Measurements from ENCODE around the gene PLTP.
A peak's percentile ranks its signal among the peaks of the same experiment; 100 is the strongest.
"Not testable (repeated sequence)": the region's sequence is repeated elsewhere in the genome, so short reads cannot be mapped to it uniquely, and the experiment has no call there.

Gene PLTP

GRCh38 chr20:45919542-45920399 lies 7.8 kb upstream of the PLTP start:
- no peak for DNase-seq

DNA sequence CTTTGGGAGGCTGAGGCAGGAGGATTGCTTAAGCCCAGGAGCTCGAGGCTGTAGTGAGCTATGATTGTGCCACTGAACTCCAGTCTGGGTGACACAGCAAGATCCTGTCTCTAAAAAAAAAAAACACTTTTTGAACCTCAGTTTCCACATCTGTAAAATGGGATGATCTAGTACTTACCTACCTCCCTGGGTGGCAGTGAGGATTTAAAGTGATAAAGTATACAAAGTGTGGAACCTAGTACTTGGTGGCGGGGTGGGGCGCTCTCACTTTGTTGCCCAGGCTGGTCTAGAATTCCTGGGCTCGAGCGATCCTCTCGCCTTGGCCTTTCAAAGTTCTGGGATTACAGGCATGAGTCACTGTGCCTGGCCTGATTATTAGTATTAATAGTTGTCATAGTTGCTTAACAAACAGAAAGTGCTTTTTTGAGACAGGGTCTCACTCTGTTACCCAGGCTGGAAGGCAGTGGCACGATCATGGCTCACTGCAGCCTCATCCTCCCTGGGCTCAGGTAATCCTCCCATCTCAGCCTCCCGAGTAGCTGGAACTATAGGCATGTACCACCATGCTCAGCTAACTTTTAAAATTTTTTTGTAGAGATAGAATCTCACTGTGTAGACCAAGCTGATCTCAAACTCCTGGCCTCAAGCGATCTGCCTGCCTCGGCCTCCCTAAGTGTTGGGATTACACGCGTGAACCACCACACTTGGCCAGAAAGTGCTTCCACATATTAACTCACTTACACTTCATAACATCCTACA lies 7.0 kb upstream of the PLTP start:
- DNase-seq, result no peak

DNA sequence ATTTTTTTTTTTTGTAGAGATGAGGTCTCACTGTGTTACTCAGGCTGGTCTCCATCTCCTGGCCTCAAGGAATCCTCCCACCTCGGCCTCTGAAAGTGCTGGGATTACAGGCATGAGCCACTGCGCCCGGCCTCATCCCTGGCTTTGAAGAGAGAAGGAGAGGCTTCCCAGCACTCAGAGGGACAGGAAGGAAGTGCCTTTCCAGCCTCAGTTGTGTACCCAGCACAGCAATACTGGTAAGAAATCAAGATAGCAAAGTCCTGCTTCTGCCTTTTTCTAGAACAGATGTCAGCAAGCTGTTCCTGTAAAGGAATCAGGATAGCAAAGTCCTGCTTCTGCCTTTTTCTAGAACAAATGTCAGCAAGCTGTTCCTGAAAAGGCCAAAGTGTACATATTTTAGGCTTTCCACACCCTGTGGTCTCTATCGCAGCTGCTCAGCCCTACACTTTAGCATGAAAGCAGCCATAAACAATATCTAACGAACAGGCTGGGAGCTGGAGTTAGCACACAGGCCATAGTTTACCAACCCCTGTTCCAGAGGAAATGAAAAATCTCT lies 6.3 kb upstream of the PLTP start:
- no peak for DNase-seq

GRCh38 chr20:45917790-45918141 lies 5.8 kb upstream of the PLTP start:
- DNase-seq, result no peak

GRCh38 chr20:45913116-45913515 lies 1.2 kb upstream of the PLTP start:
- no peak for DNase-seq

DNA sequence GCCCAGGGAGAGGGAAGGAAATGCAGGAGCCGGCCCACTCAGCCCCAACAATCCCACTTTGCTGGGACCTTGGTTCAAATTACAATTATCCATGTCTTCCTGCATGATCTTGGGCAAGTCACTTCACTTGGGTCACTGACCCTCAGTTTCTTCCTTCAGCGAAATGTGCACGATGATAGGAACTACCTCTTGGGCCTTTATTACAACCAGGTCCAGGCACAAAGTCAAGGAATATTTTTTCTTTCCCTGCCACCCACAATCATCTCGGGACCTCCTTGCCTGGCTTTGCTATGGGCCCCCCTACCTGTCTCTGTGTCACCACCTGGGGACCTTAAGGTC lies 358 bp upstream of the PLTP start:
- DNase-seq, result no peak

- peak; percentile 100 for DNase-seq
Measured at GRCh38 chr20:45910670-45911485, 1.1 kb downstream of the PLTP start.

GRCh38 chr20:45909817-45910669 lies 1.9 kb downstream of the PLTP start:
- DNase-seq, result no peak

DNA sequence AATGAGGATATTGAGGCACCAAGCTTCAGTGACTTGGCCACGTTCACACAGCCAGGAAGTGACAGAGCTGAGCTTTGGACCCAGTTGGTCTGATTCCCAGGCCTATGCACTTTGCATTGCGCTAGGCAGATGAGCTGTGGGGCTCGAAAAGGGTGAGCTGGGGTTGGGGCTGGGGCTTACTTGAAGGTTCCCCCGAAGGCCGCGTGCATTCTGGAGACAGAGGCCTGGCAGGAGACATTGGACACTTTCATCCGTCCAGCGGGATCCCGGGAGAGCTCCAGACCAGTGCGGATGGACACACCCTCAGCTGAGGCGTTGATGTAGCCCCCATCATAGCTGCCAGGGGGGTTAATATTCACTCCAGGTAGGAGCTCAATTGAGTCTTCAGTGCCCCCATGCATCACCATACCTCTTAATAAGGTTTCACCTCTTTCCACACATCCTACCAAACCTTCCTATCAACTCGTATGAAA lies 2.6 kb downstream of the PLTP start:
- DNase-seq, result no peak

- no peak for DNase-seq
Measured at GRCh38 chr20:45908084-45908483, 3.9 kb downstream of the PLTP start.

DNA sequence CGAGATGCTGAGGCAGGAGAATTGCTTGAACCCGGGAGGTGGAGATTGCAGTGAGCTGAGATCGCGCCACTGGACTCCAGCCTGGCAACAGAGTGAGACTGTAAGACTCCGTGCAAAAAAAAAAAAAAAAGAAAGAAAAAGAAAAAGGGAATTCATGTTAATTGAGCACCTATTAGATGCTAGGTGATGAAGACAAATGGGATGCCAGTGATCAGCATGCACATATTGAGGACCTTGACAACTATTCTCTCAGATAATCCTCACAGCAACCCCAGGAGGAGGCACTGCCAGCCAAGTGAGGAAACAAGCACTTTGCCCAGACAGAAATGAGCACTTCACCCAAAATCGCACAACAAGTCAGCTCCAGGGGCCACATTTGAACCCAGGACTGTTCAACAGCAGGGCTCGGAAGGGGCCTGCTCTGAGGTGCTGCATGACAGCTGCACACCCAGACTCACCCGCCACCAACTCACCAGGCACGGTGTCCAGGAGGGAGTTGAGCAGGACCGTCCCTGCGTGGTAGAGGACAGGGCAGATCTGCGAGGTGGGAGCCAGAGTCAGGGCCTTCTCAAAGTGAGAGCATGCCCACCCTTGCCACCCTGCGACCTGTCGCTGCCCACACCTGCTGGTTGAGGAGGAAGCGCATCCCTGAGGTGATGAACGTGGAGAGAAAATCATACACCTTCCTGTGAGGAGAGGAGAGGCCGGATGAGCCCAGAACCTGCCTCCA lies 4.6 kb downstream of the PLTP start:
- DNase-seq, result no peak

GRCh38 chr20:45905505-45906079 lies 6.4 kb downstream of the PLTP start:
- no peak for DNase-seq

GRCh38 chr20:45904583-45905504 lies 7.1 kb downstream of the PLTP start:
- no peak for DNase-seq

DNA sequence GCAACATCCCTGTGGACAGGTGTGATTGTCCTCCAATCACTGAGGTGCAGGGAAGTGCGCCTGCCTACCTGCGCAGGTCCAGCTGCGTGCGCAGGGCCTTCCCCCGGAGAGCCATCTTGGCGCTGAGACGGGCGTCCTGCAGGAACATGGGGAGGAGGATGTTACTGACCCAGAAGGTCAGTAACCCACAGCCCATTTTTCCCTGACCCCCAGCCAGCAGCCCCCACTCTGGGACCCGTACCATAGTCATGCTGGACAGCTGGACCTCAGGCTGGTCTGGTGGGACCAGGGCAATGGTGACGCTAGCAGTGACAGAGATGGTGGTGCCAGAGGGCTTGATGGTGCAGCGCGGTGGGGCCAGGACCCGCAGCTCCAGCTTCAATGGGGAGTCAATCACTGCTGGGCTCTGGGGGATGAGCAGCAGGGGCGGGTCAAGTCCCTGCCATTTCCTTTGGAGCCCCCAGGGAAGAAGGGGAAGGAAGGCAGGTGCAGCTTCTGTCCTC lies 9.7 kb downstream of the PLTP start:
- DNase-seq, result no peak

DNA sequence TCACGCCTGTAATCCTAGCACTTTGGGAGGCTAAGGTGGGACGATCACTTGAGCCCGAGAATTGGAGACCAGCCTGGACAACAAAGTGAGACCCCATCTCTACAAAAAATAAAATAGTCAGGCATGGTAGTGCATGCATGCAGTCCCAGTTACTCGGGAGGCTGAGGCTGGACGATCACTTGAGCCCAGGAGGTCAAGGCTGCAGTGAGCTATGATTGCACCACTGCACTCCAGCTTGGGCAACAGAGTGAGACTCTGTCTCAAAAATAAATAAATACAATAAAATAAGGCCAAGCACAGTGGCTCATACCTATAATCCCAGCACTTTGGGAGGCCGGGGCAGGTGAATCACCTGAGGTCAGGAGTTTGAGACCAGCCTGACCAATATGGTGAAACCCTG lies 10.6 kb downstream of the PLTP start:
- not testable (repeated sequence) for DNase-seq

DNA sequence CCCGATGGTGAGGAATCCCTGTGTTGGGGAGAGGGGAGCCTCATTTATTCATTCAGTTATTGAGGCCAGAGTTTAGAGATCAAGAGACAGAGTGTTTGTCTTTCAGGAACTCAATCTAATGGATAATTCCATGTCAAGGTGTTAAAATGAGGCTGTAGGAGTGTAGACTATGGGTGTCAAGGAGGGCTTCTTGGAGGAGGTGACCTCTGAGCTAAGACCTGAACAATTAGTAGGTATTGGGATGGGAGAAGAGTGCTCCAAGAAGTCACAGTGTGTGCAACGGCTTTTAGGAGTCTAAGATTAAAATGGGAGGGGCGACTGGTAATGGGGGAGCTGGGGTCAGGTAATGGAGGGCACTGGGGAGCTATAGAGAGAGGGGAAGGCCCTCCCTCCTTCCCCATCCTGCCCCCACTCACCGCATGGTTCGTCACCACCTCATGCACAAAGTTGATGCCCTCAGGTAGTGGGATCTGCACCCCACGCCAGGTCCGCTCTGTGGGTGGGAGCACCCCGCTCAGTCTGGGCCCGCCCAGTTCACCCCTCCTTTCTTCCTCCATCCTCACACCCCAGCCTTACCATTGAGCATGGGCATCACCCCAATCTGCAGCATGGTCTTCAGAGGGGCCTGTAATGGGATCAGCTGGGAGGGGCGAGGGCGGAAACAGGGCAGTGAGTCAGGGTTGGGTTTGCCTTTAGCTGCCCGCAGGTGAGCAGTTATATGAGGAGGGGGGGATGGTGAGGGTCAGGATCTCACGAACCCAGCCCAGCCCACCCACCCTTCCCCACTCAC lies 12.7 kb downstream of the PLTP start:
- DNase-seq, result no peak

DNA sequence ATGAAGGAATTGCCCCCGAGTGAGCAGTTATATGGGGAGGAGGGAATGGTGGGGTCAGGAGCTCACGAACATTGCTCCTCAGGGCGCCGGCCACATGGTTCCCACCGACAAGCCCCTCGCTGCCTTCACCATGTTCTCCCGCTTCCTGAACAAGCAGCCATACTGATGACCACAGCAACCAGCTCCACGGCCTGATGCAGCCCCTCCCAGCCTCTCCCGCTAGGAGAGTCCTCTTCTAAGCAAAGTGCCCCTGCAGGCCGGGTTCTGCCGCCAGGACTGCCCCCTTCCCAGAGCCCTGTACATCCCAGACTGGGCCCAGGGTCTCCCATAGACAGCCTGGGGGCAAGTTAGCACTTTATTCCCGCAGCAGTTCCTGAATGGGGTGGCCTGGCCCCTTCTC lies 13.7 kb downstream of the PLTP start:
- DNase-seq, result no peak

GRCh38 chr20:45897692-45898091 lies 14.3 kb downstream of the PLTP start:
- DNase-seq, result no peak

- DNase-seq, result no peak
Measured at GRCh38 chr20:45897289-45897688, 14.7 kb downstream of the PLTP start.

All from activated T-cell treated with anti-CD3 and anti-CD28 coated beads, Interleukin-2, amount 50 U/mL, for 48 hours (primary cell).